Activated gamma-delta T cell treated with anti-CD3 and anti-CD28 coated beads, Interleukin-2, amount 50 U/mL, for 16 hours (primary cell): ENCODE results near the gene TBC1D13.
"Not testable (repeated sequence)": the region's sequence is repeated elsewhere in the genome, so short reads cannot be mapped to it uniquely, and the experiment has no call there.

Experiments used
- DNase-seq: peaks from one replicate; pipeline ENCODE4 v3.0.0-alpha.2; 2020; ENCODE audit warnings: low read depth

TBC1D13 gene

GRCh38 chr9:128786681-128787601 lies at the start of gene TBC1D13:
Gene TBC1D13 (plus strand): TSS chr9:128787253. CDS start chr9:128787354, 101 bp downstream.
- peak; percentile 85 for DNase-seq

- DNase-seq: no peak
These were observed 44.7 kb upstream of the TBC1D13 start for GRCh38 chr9:128742401-128742800.

- DNase-seq: no peak
These were observed 43.6 kb upstream of the TBC1D13 start for GRCh38 chr9:128743421-128743820.

- no peak for DNase-seq
These were observed 39.8 kb upstream of the TBC1D13 start for GRCh38 chr9:128747241-128747640.

GRCh38 chr9:128750926-128751595 lies 36.0 kb upstream of the TBC1D13 start:
- DNase-seq: no peak

GRCh38 chr9:128753627-128754026 lies 33.4 kb upstream of the TBC1D13 start:
- no peak for DNase-seq

GRCh38 chr9:128757602-128758001 lies 29.5 kb upstream of the TBC1D13 start:
- DNase-seq: no peak

GRCh38 chr9:128762671-128763449 lies 24.2 kb upstream of the TBC1D13 start:
- no peak for DNase-seq

GRCh38 chr9:128764361-128764760 lies 22.7 kb upstream of the TBC1D13 start:
- no peak for DNase-seq

- no peak for DNase-seq
These were observed 21.6 kb upstream of the TBC1D13 start for GRCh38 chr9:128765499-128765898.

- no peak for DNase-seq
These were observed 18.4 kb upstream of the TBC1D13 start for GRCh38 chr9:128768606-128769005.

GRCh38 chr9:128770286-128771030 lies 16.6 kb upstream of the TBC1D13 start:
- DNase-seq: no peak

GRCh38 chr9:128771094-128771721 lies 15.8 kb upstream of the TBC1D13 start:
- DNase-seq: no peak

GRCh38 chr9:128771745-128772519 lies 15.1 kb upstream of the TBC1D13 start, which contains the start of gene ZER1:
Gene ZER1 (minus strand): TSS chr9:128771927. CDS start chr9:128755565, 16,362 bp downstream.
- DNase-seq: peak; percentile 88

GRCh38 chr9:128773049-128773448 lies 14.0 kb upstream of the TBC1D13 start:
- no peak for DNase-seq

GRCh38 chr9:128774804-128775203 lies 12.2 kb upstream of the TBC1D13 start:
- DNase-seq: no peak

GRCh38 chr9:128780093-128780492 lies 7.0 kb upstream of the TBC1D13 start:
- DNase-seq: not testable (repeated sequence)

GRCh38 chr9:128781187-128782070 lies 5.6 kb upstream of the TBC1D13 start:
- DNase-seq: no peak

GRCh38 chr9:128782669-128783068 lies 4.4 kb upstream of the TBC1D13 start:
- DNase-seq: no peak
